Measurements from ENCODE around the gene PTX4. TPM values are rescaled to one million over a fixed set of nuclear protein-coding genes. Genes with fewer than 3 reads are reported as not detected.

Gene PTX4
- total RNA-seq, 1 experiment from 2014 or later, result not detected

DNA sequence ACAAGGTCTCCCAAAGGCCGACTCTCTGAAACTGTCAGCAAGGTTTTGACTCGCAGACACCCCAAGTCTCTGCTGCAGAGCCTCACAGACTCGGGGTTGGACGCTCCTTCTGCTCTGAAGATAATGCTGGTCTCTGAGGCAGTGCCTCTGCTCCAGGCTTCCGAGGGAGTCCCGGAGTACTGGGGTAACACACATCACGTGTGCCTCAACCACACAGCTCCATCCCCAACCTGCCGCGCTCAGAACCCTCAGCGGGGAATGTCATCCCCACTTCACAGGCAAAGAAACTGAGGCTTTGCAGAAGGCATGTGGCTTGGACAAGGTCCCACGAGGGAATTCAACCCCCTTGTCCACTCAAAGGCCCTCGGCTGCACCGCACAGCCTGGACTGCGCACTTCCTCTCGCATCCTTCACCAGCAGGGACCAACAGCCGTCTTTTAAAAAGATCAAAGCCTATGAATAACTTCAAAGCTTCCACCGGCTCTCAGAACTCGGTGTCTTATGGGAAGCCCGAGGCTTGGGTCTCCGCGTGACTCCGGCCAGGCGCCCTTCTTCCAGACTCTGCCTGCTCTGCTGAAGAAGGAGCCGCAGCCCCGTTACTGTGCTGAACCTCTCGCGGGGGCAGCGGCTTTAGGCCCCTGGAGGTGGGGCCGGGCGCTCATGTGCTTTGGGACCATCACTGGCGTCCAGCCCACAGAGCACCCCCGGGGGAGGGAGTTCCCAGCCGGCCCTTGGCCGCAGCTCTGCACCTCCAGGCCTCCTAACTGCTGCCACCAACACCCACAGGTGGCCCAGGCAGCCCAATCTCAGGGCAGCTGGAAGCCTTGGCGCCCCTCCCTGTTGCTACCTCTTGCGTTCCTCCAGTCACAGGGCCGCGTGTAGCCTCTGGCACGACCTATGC is 46.9 kb upstream of the PTX4 start:
- intact Hi-C loops (cut with micrococcal nuclease; ENCODE audit: unreplicated experiment), result no loop called here
- Mint-ChIP-seq H3K4me1 (ENCODE audit: low read depth, unreplicated experiment) (no peaks in the 10 kb centered on the region), H3K36me3 (ENCODE audit: insufficient read depth, unreplicated experiment) (no peaks in the 10 kb centered on the region), H3K27ac (ENCODE audit: unreplicated experiment) (no peak overlapping the region), H3K9me3 (ENCODE audit: low read depth, unreplicated experiment) (no peaks in the 10 kb centered on the region), H3K4me3 (ENCODE audit: low read depth, unreplicated experiment) (no peak overlapping the region), H3K27me3 (ENCODE audit: unreplicated experiment) (no peaks in the 10 kb centered on the region)
- no peak for DNase-seq
- CTCF ChIA-PET, result no interaction called here
- no TSS peak for BruUV-seq (replicated peaks)
- TF ChIP-seq, protein P1, sequence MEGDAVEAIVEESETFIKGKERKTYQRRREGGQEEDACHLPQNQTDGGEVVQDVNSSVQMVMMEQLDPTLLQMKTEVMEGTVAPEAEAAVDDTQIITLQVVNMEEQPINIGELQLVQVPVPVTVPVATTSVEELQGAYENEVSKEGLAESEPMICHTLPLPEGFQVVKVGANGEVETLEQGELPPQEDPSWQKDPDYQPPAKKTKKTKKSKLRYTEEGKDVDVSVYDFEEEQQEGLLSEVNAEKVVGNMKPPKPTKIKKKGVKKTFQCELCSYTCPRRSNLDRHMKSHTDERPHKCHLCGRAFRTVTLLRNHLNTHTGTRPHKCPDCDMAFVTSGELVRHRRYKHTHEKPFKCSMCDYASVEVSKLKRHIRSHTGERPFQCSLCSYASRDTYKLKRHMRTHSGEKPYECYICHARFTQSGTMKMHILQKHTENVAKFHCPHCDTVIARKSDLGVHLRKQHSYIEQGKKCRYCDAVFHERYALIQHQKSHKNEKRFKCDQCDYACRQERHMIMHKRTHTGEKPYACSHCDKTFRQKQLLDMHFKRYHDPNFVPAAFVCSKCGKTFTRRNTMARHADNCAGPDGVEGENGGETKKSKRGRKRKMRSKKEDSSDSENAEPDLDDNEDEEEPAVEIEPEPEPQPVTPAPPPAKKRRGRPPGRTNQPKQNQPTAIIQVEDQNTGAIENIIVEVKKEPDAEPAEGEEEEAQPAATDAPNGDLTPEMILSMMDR (IDR thresholded peaks at IDR 0.05; ENCODE audit: unreplicated experiment), result no peak

DNA sequence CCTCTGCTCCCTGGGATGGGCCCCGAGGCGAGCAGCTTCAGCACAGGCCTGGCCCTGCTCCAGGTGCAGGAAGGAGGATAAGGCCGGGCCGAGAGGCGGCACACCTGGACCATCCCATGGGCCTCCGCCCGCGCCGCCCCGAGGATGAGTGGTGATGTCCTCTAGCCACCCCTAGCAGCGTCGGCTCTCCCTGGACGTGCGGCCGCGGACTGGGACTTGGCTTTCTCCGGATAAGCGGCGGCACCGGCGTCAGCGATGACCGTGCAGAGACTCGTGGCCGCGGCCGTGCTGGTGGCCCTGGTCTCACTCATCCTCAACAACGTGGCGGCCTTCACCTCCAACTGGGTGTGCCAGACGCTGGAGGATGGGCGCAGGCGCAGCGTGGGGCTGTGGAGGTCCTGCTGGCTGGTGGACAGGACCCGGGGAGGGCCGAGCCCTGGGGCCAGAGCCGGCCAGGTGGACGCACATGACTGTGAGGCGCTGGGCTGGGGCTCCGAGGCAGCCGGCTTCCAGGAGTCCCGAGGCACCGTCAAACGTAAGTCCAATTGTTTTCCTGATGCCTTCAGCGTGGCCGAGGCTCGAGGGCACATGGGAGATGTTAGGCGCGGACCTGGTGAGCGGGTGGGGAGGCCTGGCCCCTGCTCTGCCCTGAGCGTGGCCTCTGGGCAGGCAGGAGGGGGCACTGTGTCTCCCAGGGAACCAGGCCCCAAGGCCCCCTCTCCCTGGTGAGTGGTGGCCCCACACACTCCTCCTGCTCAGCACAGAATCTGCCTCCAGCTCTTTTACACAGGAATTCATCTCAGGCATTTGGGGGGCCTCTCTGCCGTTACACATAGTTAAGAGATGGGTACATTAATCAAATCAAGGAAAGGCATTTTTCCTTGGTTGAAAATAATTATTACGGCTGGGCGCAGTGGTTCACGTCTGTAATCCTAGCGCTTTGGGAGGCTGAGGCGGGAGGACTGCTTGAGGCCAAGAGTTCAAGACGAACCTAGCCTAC is 45.6 kb upstream of the PTX4 start:
- BruUV-seq (replicated peaks), result no TSS peak
- intact Hi-C loops (cut with micrococcal nuclease; ENCODE audit: unreplicated experiment), result no loop called here
- H3K36me3 Mint-ChIP-seq (ENCODE audit: insufficient read depth, unreplicated experiment), result no peaks in the 10 kb centered on the region
- no peak overlapping the region for H3K27ac Mint-ChIP-seq (ENCODE audit: unreplicated experiment)
- H3K27me3 Mint-ChIP-seq (ENCODE audit: unreplicated experiment), result no peaks in the 10 kb centered on the region
- TF ChIP-seq, protein P1 (IDR thresholded peaks at IDR 0.05; ENCODE audit: unreplicated experiment), result no peak
- no peak for DNase-seq
- H3K4me3 Mint-ChIP-seq (ENCODE audit: low read depth, unreplicated experiment), result no peak overlapping the region
- CTCF ChIA-PET, result interaction anchor here (0.6 kb wide), 1 partner anchor 27 kb away, joined by 3 read pairs; no protein-coding TSS in a partner anchor
- no peaks in the 10 kb centered on the region for H3K9me3 Mint-ChIP-seq (ENCODE audit: low read depth, unreplicated experiment)
- no peaks in the 10 kb centered on the region for H3K4me1 Mint-ChIP-seq (ENCODE audit: low read depth, unreplicated experiment)

DNA sequence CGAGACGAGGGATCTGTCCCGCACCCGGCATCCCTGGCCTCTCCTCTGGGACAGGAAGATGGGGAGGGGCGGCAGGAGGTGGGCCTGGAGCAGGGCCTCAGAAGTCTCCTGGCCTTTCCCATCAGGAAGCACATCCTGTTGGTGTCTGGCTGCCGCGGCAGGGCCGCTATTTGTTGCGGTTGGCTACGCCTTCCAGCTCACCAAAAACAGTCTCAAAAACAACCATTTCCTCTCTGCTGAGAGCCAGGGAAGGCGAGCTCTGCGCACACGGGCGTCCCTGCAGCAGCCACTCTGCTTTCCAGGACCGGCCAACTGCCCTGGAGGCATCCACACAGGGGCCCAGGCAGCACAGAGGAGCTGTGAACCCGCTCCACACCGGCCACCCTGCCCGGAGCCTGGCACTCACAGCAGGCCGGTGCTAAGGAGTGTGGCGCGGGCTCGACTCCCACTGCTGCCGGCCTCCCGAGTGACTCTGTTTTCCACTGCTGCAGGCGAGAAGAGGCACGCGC is 44.8 kb upstream of the PTX4 start, which contains the start of gene TMEM204:
TSS of gene TMEM204 (plus strand) at position 224 of the 509 bp plus-strand sequence. CDS start 610 bp downstream, outside the sequence.
- no TSS peak for BruUV-seq (replicated peaks)
- Mint-ChIP-seq H3K4me3 (ENCODE audit: low read depth, unreplicated experiment) (no peak within 1 kb of the TSS), H3K9me3 (ENCODE audit: low read depth, unreplicated experiment) (no peaks in the 10 kb centered on the region), H3K4me1 (ENCODE audit: low read depth, unreplicated experiment) (no peaks in the 10 kb centered on the region), H3K27me3 (ENCODE audit: unreplicated experiment) (no peaks in the 10 kb centered on the region), H3K27ac (ENCODE audit: unreplicated experiment) (no peak within 1 kb of the TSS), H3K36me3 (ENCODE audit: insufficient read depth, unreplicated experiment) (no peaks in the 10 kb centered on the region)
- intact Hi-C loops (cut with micrococcal nuclease; ENCODE audit: unreplicated experiment), result no loop called here
- TF ChIP-seq, protein P1 (IDR thresholded peaks at IDR 0.05; ENCODE audit: unreplicated experiment), result no peak
- DNase-seq, result no peak
- CTCF ChIA-PET, result no interaction called here

DNA sequence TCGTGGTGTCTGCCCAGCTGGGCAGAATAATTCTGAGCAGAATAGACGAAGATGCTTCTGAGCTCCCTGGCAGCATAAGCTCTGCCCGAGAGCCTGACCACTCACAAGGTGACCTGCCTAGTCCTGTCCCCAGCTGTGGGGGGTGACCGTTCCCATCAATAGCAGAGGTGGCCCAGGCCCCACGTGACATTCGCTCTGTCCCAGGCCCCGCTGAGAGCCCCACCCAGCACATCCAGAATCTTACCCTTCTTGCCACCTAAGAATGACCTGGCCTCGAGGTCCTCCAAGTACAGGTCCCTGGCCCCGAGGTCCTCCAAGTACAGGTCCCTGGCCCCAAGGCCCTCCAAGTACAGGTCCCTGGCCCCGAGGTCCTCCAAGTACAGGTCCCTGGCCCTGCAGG is 44.0 kb upstream of the PTX4 start:
- no peaks in the 10 kb centered on the region for H3K27me3 Mint-ChIP-seq (ENCODE audit: unreplicated experiment)
- CTCF ChIA-PET, result no interaction called here

More for the DNA sequence above, 44.0 kb upstream of the PTX4 start:
- no peaks in the 10 kb centered on the region for H3K9me3 Mint-ChIP-seq (ENCODE audit: low read depth, unreplicated experiment)
- DNase-seq, result no peak
- H3K27ac Mint-ChIP-seq (ENCODE audit: unreplicated experiment), result no peak overlapping the region
- intact Hi-C loops (cut with micrococcal nuclease; ENCODE audit: unreplicated experiment), result no loop called here
- no peaks in the 10 kb centered on the region for H3K4me1 Mint-ChIP-seq (ENCODE audit: low read depth, unreplicated experiment)
- no TSS peak for BruUV-seq (replicated peaks)
- no peak overlapping the region for H3K4me3 Mint-ChIP-seq (ENCODE audit: low read depth, unreplicated experiment)
- no peaks in the 10 kb centered on the region for H3K36me3 Mint-ChIP-seq (ENCODE audit: insufficient read depth, unreplicated experiment)
- TF ChIP-seq, protein P1 (IDR thresholded peaks at IDR 0.05; ENCODE audit: unreplicated experiment), result no peak

Data from Calu3 (cell line).